Heart left ventricle (tissue), 16 donors: ENCODE results near the gene COMTD1. TPM values are rescaled to one million over a fixed set of nuclear protein-coding genes. Genes with fewer than 3 reads are reported as not detected.
"Not testable (repeated sequence)": the region's sequence is repeated elsewhere in the genome, so short reads cannot be mapped to it uniquely, and the experiment has no call there.

Experiments
- ATAC-seq, 4 donors: fragments of 200-7000 bp; cut with Tn5 transposase; one replicate each; pipeline ENCODE4 v1.9.1; 2020 to 2022; ENCODE audit warnings: moderate library complexity in 4 of 4, mild to moderate bottlenecking in 3 of 4, moderate number of reproducible peaks in 1 of 4
- DNase-seq, 5 donors: peaks; one replicate each; pipeline ENCODE4 v3.0.0-alpha.2; 2020
- H3K27ac ChIP-seq, 12 donors: fragments of 200-600 bp; sonication (generic) in 4 of 12; one replicate each; pipeline versions ENCODE4 v1.5.0 to v1.8.0; 2016 to 2022; ENCODE audit warnings: mild to moderate bottlenecking in 2 of 12
- H3K27me3 ChIP-seq, 9 donors: fragments of 200-600 bp; sonication (generic) in 2 of 9; one replicate each; pipeline versions ENCODE4 v1.5.1 to v1.8.0; 2016 to 2022; ENCODE audit warnings: mild to moderate bottlenecking in 3 of 9
- H3K36me3 ChIP-seq, 9 donors: fragments of 200-600 bp; sonication (generic) in 2 of 9; one replicate each; pipeline versions ENCODE4 v1.5.0 to v1.8.0; 2018 to 2022; ENCODE audit warnings: mild to moderate bottlenecking in 2 of 9
- H3K4me1 ChIP-seq, 12 donors: fragments of 200-600 bp; sonication (generic) in 4 of 12; one replicate each; pipeline versions ENCODE4 v1.5.0 to v1.8.0; 2016 to 2022; ENCODE audit warnings: mild to moderate bottlenecking in 3 of 12
- H3K4me3 ChIP-seq, 12 donors: fragments of 200-600 bp; sonication (generic) in 4 of 12; one replicate each; pipeline versions ENCODE4 v1.5.0 to v1.8.0; 2017 to 2022; ENCODE audit warnings: mild to moderate bottlenecking in 9 of 12, moderate library complexity in 4 of 12
- H3K9me3 ChIP-seq, 12 donors: fragments of 200-600 bp; sonication (generic) in 4 of 12; one replicate each; pipeline versions ENCODE4 v1.5.0 to v1.8.0; 2016 to 2022; ENCODE audit warnings: mild to moderate bottlenecking in 1 of 12
- CTCF ChIP-seq, 12 donors: fragments of 200-600 bp; sonication (generic) in 4 of 12; IDR thresholded peaks; one replicate each; pipeline versions ENCODE4 v1.5.0 to v1.8.0; 2018 to 2022; ENCODE audit warnings: antibody characterized with exemption in 12 of 12, mild to moderate bottlenecking in 5 of 12
- POLR2A ChIP-seq, 2 donors: fragments of 450-650 bp; IDR thresholded peaks; one replicate each; pipeline ENCODE4 v1.6.1; 2017; ENCODE audit warnings: antibody characterized with exemption in 2 of 2, mild to moderate bottlenecking in 2 of 2, moderate library complexity in 2 of 2
- WGBS, 4 donors: extraction: QIAGEN DNeasy Blood & Tissue Kit in 2 of 4; methylation state at CpG; one replicate each; pipeline versions ENCODE4 v1.1.5 to v1.1.7; 2013 to 2018; 5-methylcytosine and 5-hydroxymethylcytosine counted together
- intact Hi-C, 10 donors: fragments of 100-400 bp; cut with DNase I; formaldehyde crosslinking; loops; one replicate each; pipeline versions ENCODE4 v1.11.1 to v1.14.2; 2022
- polyA plus RNA-seq, 2 donors: library from polyadenylated mRNA; stranded (reverse); fragments of 200-250 nt; gene quantifications; one replicate each; pipeline ENCODE4 v1.2.3, GENCODE V29; 2013
- total RNA-seq, 9 donors: library from RNA; depleted of rRNA in 2 of 9; stranded (reverse); fragments of >200 nt in 2 of 9; fragmentation: NEBNext Ultra II Directional in 3 of 9; extraction: Animal tissue kit (Norgen Biotek cat#: 25700) in 3 of 9; gene quantifications; one replicate each; pipeline versions ENCODE4 v1.1.0 to v1.2.4, GENCODE V29; 2016 to 2023
- donor health status: ischemic (EF 13 %, LVEDD 7.1; RV severe dilation, severe dysfunction).
- donor health status: healthy with polysubstance abuse.
- donor health status: DM: no; HTN: yes; CAD: no.
- donor health status: DM: no; HTN: no; CAD: no.
- donor health status: ischemic (EF 25% LVEDD 6.9; RV normal size, moderate dysfunction).
- donor health status: ischemic (EF 25% LVEDD 5.7; RV mildly dilated, moderate dysfunction).
- donor health status: healthy.
- donor health status: DM: yes; HTN: yes; CAD: no.
- donor health status: ischemic (EF 35%, LVEDD 5.7; RV mildly dilated, moderate dysfunction).
- donor health status: nonischemic (EF 11% LVEDD 7.7; RV severe dilation, severe dysfunction).
- donor health status: DM: yes; HTN: yes; CAD: no.
- donor health status: PGD.
- donor health status: ischemic (EF 29% LVEDD 5.4; RV normal size, mild dysfunction).
- donor health status: nonischemic (EF 23%, LVEDD 6.1; RV moderate dilation, normal function).

Gene COMTD1
- total and polyA plus RNA-seq, 11 donors, result 20.8 to 124 (median 38.7) TPM

GRCh38 chr10:75205908-75206307 is 29.8 kb downstream of the COMTD1 start:
- WGBS, 4 donors, result 95 to 100% (median 96%) methylated on average over 2 of the region's 2 CpGs
- intact Hi-C loops, result loop anchor here in 3 of 10 donors (5.0 kb wide), 2 partner anchors 89 to 94 kb away; partner anchors contain the start of gene SAMD8 (in 2 of the 3)
- ATAC-seq (no peak), DNase-seq (no peak)
- peaks cover 0 to 26% (median 16%) of the 10 kb centered on the region in 12 donors for H3K4me1 ChIP-seq
- H3K9me3 ChIP-seq, result no peaks in the 10 kb centered on the region
- H3K27me3 ChIP-seq, result no peaks in the 10 kb centered on the region
- H3K36me3 ChIP-seq, result no peaks in the 10 kb centered on the region
- H3K4me3 ChIP-seq, result no peak overlapping the region
- TF ChIP-seq POLR2A (IDR thresholded peaks at IDR 0.05), result no peak
- H3K27ac ChIP-seq, result no peak overlapping the region

GRCh38 chr10:75203724-75204123 is 32.0 kb downstream of the COMTD1 start:
- peak in 1 of 12 donors; percentile 6 for TF ChIP-seq CTCF (IDR thresholded peaks at IDR 0.05)
- no peak for TF ChIP-seq POLR2A (IDR thresholded peaks at IDR 0.05)
- DNase-seq (peak in 4 of 5 donors; percentile 28 to 62 (median 36)), ATAC-seq (peak; percentile 13 to 61 (median 52))
- Histone ChIP-seq H3K4me1 (peaks cover 0 to 20% (median 13%) of the 10 kb centered on the region in 12 donors), H3K36me3 (no peaks in the 10 kb centered on the region), H3K27ac (peak overlapping the region in 10 of 12 donors; percentile 58 to 82 (median 74)), H3K4me3 (no peak overlapping the region), H3K9me3 (no peaks in the 10 kb centered on the region), H3K27me3 (no peaks in the 10 kb centered on the region)
- WGBS, 4 donors, result 46 to 77% (median 66%) methylated on average over 5 of the region's 5 CpGs
- intact Hi-C loops, result no loop called here

- 75 to 85% (median 80%) methylated on average over 11 of the region's 11 CpGs for WGBS, 4 donors
- intact Hi-C loops, H3K4me3 ChIP-seq, H3K27me3 ChIP-seq, H3K36me3 ChIP-seq, ATAC-seq, H3K9me3 ChIP-seq: not testable (repeated sequence)
- Histone ChIP-seq H3K27ac (peak overlapping the region in 11 of 12 donors; percentile 58 to 82 (median 73)), H3K4me1 (peaks cover 0 to 20% (median 13%) of the 10 kb centered on the region in 12 donors)
- DNase-seq, result peak in 1 of 5 donors; percentile 14
Measured at GRCh38 chr10:75203046-75203620, 32.6 kb downstream of the COMTD1 start.

DNA sequence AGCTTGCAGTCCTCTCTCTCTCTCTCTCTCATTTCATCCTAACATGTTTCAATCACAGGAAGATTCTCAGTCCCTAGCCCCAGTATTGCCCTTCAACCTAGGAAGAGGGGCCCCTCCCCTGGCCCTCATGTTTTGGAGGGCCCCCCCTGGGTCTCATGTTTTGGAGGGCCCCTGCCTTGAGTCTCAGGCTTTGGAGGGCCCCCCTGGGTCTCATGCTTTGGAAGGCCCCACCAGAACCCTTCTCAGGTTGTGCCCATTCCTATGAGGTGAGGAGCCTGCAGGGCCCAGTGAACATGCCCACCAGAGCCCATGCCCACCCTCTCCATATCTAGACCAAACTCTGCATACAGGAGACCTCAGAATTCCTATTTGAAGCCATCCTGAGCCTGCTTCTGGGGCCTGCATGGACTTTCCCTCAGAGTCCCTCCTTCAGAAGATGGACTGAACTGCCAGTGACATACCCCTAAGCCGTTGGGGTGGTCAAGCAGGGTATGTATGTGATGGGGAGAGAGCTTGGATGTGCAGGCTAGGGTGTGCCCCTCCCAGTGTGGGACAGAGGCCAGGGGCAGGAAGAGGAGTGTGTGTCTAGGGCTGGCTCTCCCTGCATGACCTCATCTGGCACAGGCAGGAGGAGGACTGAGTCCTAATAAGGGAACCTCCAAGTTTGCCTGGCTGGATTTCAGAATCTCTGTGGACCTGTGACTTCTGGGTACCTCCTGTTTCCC is 33.3 kb downstream of the COMTD1 start:
- H3K36me3 ChIP-seq, result no peaks in the 10 kb centered on the region
- no peaks in the 10 kb centered on the region for H3K9me3 ChIP-seq
- DNase-seq (peak; percentile 71 to 87 (median 77)), ATAC-seq (peak; percentile 87 to 98 (median 96))
- no peak for TF ChIP-seq POLR2A (IDR thresholded peaks at IDR 0.05)
- TF ChIP-seq CTCF (IDR thresholded peaks at IDR 0.05), result no peak
- intact Hi-C loops, result no loop called here
- H3K4me1 ChIP-seq, result peaks cover 0 to 20% (median 13%) of the 10 kb centered on the region in 12 donors
- H3K4me3 ChIP-seq, result no peak overlapping the region
- no peaks in the 10 kb centered on the region for H3K27me3 ChIP-seq
- H3K27ac ChIP-seq, result peak overlapping the region in 11 of 12 donors; percentile 58 to 82 (median 73)
- 20 to 33% (median 25%) methylated on average over 1 of the region's 1 CpG for WGBS, 4 donors

- DNase-seq, result no peak
- Histone ChIP-seq H3K27me3 (no peaks in the 10 kb centered on the region), H3K36me3 (no peaks in the 10 kb centered on the region), H3K9me3 (no peaks in the 10 kb centered on the region), H3K4me3 (no peak overlapping the region), H3K27ac (peak overlapping the region in 4 of 12 donors; percentile 38 to 82 (median 74)), H3K4me1 (peaks cover 0 to 20% (median 13%) of the 10 kb centered on the region in 12 donors)
- no peak for ATAC-seq
- TF ChIP-seq POLR2A (IDR thresholded peaks at IDR 0.05) (no peak), CTCF (IDR thresholded peaks at IDR 0.05) (no peak)
- WGBS, 4 donors, result 84 to 90% (median 86%) methylated on average over 9 of the region's 9 CpGs
- intact Hi-C loops, result no loop called here
Measured at GRCh38 chr10:75201793-75202307, 33.9 kb downstream of the COMTD1 start.

DNA sequence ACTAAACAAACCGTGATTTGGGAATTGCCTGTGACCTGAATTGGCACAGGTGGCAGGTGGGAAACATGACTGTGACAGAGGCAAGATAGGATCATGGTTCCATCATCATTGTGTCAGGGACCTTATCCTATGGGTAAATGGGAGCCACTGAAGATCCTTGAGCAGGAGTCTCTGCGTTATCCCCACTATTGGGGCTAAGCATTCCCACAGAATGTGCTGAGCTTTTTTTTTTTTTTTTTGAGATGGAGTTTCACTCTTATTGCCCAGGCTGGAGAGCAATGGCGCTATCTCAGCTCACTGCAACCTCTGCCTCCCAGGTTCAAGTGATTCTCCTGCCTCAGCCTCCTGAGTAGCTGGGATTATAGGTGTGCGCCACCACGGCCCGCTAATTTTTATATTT is 35.8 kb downstream of the COMTD1 start:
- ATAC-seq, H3K9me3 ChIP-seq, H3K27me3 ChIP-seq, intact Hi-C loops, DNase-seq, H3K27ac ChIP-seq, H3K4me3 ChIP-seq, H3K36me3 ChIP-seq: not testable (repeated sequence)
- H3K4me1 ChIP-seq, result peaks cover 0 to 20% (median 13%) of the 10 kb centered on the region in 12 donors
- WGBS, 4 donors, result 78 to 97% (median 97%) methylated on average over 6 of the region's 6 CpGs
